ENCODE measurements around the gene DPH5. TPM values are rescaled to one million over a fixed set of nuclear protein-coding genes. Genes with fewer than 3 reads are reported as not detected.
A peak's percentile ranks its signal among the peaks of the same experiment; 100 is the strongest.
"Not testable (repeated sequence)": the region's sequence is repeated elsewhere in the genome, so short reads cannot be mapped to it uniquely, and the experiment has no call there.

The DPH5 gene, protein sequence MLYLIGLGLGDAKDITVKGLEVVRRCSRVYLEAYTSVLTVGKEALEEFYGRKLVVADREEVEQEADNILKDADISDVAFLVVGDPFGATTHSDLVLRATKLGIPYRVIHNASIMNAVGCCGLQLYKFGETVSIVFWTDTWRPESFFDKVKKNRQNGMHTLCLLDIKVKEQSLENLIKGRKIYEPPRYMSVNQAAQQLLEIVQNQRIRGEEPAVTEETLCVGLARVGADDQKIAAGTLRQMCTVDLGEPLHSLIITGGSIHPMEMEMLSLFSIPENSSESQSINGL
- total RNA-seq (2022) (20.6 and 25.8 TPM in 2 replicates), Bru-seq, nascent RNA (percentile 68 among the genes with signal in this experiment), BruChase-seq, experiment 1, labeled RNA remaining after a 6-hour chase (percentile 54 among the genes with signal in this experiment), BruChase-seq, experiment 2, labeled RNA remaining after a 2-hour chase (percentile 61 among the genes with signal in this experiment)
- long read RNA-seq, transcript DPH5-203 (8 exons, 1,316 nt): major isoform, 13 of 31 reads
- long read RNA-seq, partial matches to known transcripts: 2 of 31 reads
- long read RNA-seq, other reads (novel, unspliced or antisense): 10 of 31 reads

DNA sequence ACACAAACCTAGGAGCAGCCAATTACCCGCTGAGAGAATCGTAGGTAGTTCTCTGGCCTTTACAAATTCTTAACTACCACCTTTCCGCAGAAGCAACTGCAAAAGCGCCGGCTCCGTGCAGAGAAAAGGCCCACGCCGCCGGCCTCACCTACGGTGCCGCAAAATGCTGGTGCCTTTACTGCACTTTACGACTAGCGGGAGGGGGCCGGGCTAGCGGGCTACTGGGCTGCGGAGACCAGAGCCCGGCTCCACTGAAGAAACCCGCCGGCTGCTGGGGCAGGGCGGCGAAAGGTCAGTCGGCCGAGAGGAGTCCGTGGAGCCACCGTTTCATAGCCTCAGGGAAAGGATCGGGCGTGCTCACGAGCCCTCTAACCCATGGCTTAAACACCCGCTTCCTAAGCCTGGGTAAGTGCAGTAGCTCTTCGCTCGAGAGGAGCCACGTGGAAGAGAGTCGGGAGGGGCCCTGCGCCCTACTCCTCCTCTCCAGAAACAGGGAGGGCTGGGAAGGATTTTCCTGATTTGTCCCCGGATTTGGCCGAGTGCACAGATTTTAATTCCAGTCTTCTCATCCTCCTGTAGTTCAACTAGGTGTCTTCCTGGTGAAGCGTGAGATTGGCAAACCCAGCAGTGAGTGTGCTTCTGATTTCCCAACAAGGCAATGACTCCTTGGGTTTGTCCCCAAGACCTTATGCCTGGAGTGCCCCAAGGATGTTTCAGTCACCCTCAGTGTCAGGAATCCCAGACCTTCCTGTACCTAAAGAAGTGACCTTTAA lies at the start of gene DPH5:
TSS of gene DPH5 (minus strand) at position 128 of the 773 bp plus-strand sequence. CDS start 341 bp downstream, outside the sequence.
- Mint-ChIP-seq H3K36me3 (ENCODE audit: insufficient read depth, unreplicated experiment) (peaks cover 19% of the 10 kb centered on the region), H3K27ac (ENCODE audit: unreplicated experiment) (peak within 1 kb of the TSS; percentile 93), H3K27me3 (ENCODE audit: unreplicated experiment) (no peaks in the 10 kb centered on the region), H3K4me3 (ENCODE audit: low read depth, unreplicated experiment) (peak within 1 kb of the TSS; percentile 93), H3K9me3 (ENCODE audit: low read depth, unreplicated experiment) (no peaks in the 10 kb centered on the region), H3K4me1 (ENCODE audit: low read depth, unreplicated experiment) (peaks cover 17% of the 10 kb centered on the region)
- intact Hi-C loops (cut with micrococcal nuclease; ENCODE audit: unreplicated experiment): loop anchor here (10.0 kb wide), 2 partner anchors 101 to 259 kb away; no protein-coding TSS in a partner anchor
- CTCF ChIA-PET: no interaction called here
- TSS peak; percentile 58 for BruUV-seq (replicated peaks)
- TF ChIP-seq, protein P1, sequence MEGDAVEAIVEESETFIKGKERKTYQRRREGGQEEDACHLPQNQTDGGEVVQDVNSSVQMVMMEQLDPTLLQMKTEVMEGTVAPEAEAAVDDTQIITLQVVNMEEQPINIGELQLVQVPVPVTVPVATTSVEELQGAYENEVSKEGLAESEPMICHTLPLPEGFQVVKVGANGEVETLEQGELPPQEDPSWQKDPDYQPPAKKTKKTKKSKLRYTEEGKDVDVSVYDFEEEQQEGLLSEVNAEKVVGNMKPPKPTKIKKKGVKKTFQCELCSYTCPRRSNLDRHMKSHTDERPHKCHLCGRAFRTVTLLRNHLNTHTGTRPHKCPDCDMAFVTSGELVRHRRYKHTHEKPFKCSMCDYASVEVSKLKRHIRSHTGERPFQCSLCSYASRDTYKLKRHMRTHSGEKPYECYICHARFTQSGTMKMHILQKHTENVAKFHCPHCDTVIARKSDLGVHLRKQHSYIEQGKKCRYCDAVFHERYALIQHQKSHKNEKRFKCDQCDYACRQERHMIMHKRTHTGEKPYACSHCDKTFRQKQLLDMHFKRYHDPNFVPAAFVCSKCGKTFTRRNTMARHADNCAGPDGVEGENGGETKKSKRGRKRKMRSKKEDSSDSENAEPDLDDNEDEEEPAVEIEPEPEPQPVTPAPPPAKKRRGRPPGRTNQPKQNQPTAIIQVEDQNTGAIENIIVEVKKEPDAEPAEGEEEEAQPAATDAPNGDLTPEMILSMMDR (IDR thresholded peaks at IDR 0.05; ENCODE audit: unreplicated experiment): no peak
- peak; percentile 86 for DNase-seq

DNA sequence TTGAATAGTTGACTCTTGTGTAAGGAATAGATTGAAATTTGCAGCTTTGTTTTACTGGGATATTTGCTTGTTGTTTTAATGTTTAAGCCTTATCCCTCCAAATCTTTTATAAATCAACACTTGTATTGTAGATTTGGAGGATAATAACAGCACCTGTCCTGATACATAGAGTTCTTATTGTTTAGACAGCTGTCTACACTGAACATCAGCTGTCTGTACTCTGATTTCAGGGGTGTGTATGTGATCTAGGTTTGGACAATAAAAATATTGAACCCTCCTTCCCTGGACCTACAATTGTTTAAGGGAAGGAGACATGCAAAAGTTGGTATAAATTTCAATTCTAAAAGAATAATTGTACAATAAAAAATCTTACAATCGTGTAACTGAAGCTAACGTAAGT lies 48.3 kb upstream of the DPH5 start:
- H3K9me3 Mint-ChIP-seq (ENCODE audit: low read depth, unreplicated experiment): no peaks in the 10 kb centered on the region
- BruUV-seq (replicated peaks): no TSS peak
- CTCF ChIA-PET: no interaction called here
- H3K27me3 Mint-ChIP-seq (ENCODE audit: unreplicated experiment): no peaks in the 10 kb centered on the region
- no peaks in the 10 kb centered on the region for H3K36me3 Mint-ChIP-seq (ENCODE audit: insufficient read depth, unreplicated experiment)
- H3K27ac Mint-ChIP-seq (ENCODE audit: unreplicated experiment): no peak overlapping the region
- no peak for DNase-seq
- H3K4me3 Mint-ChIP-seq (ENCODE audit: low read depth, unreplicated experiment): no peak overlapping the region
- TF ChIP-seq, protein P1 (IDR thresholded peaks at IDR 0.05; ENCODE audit: unreplicated experiment): no peak
- H3K4me1 Mint-ChIP-seq (ENCODE audit: low read depth, unreplicated experiment): no peaks in the 10 kb centered on the region
- intact Hi-C loops (cut with micrococcal nuclease; ENCODE audit: unreplicated experiment): no loop called here

DNA sequence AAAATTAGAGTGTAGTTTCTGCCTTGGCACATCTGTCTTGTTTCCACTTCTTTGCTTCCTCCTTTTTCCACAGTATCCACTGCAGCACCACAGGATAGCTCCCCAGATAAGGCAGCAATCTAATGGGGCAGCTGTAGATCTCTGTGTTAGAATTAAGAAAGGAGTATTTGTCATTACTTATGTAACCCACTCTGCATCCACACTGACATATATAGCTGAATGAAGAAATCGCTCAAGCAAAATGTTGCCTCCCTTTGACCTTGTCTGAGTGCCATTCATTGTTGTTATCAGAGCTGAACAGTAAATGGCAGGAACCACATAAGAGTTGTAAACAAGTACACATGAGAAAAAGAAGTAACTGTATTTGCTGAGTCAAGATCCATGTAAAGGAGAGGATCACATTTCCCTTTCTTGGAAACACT lies 45.9 kb upstream of the DPH5 start:
- TF ChIP-seq, protein P1 (IDR thresholded peaks at IDR 0.05; ENCODE audit: unreplicated experiment): no peak
- Mint-ChIP-seq H3K36me3 (ENCODE audit: insufficient read depth, unreplicated experiment) (no peaks in the 10 kb centered on the region), H3K9me3 (ENCODE audit: low read depth, unreplicated experiment) (no peaks in the 10 kb centered on the region), H3K27me3 (ENCODE audit: unreplicated experiment) (no peaks in the 10 kb centered on the region), H3K4me3 (ENCODE audit: low read depth, unreplicated experiment) (no peak overlapping the region), H3K27ac (ENCODE audit: unreplicated experiment) (no peak overlapping the region), H3K4me1 (ENCODE audit: low read depth, unreplicated experiment) (no peaks in the 10 kb centered on the region)
- no peak for DNase-seq
- intact Hi-C loops (cut with micrococcal nuclease; ENCODE audit: unreplicated experiment): no loop called here
- BruUV-seq (replicated peaks): no TSS peak
- CTCF ChIA-PET: no interaction called here

DNA sequence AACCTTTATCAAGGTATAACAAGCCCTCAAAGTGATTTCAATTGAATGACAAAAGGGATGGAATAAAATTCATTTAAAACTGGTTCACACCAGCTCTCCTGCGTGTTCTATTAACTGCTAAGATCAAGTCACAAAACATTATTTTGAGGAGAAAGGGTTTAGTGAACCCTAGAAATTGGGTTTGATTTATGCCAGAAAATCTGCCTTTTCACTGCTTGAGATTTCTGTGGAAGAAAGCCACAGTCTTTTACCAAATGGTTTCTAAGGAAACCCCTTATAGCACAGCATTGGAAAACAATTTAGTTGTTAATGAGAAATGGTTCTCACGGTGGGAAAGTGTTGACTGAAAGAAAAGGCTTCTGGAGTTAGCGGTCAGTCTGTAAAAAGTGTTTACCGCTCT lies 43.6 kb upstream of the DPH5 start:
- Mint-ChIP-seq H3K27me3 (ENCODE audit: unreplicated experiment) (no peaks in the 10 kb centered on the region), H3K9me3 (ENCODE audit: low read depth, unreplicated experiment) (peaks cover 2% of the 10 kb centered on the region), H3K4me3 (ENCODE audit: low read depth, unreplicated experiment) (no peak overlapping the region), H3K27ac (ENCODE audit: unreplicated experiment) (no peak overlapping the region), H3K4me1 (ENCODE audit: low read depth, unreplicated experiment) (no peaks in the 10 kb centered on the region), H3K36me3 (ENCODE audit: insufficient read depth, unreplicated experiment) (no peaks in the 10 kb centered on the region)
- DNase-seq: no peak
- intact Hi-C loops (cut with micrococcal nuclease; ENCODE audit: unreplicated experiment): no loop called here
- CTCF ChIA-PET: no interaction called here
- TF ChIP-seq, protein P1 (IDR thresholded peaks at IDR 0.05; ENCODE audit: unreplicated experiment): no peak
- BruUV-seq (replicated peaks): no TSS peak

DNA sequence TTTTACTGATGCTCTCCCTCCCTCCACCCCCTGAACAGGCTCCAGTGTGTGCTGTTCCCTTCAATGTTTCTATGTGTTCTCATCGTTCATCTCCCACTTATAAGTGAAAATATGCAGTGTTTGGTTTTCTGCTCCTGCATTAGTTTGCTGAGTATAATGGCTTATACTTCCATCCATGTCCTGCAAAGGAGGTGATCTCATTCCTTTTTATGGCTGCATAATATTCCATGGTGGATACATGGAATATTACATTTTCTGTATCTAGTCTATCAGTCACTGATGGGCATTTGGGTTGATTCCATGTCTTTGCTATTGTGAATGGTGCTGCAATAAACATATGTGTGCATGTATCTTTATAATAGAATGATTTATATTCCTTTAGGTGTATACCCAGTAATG lies 41.4 kb upstream of the DPH5 start:
- CTCF ChIA-PET; H3K4me3 Mint-ChIP-seq (ENCODE audit: low read depth, unreplicated experiment); H3K36me3 Mint-ChIP-seq (ENCODE audit: insufficient read depth, unreplicated experiment); intact Hi-C loops (cut with micrococcal nuclease; ENCODE audit: unreplicated experiment); DNase-seq; BruUV-seq (replicated peaks); H3K27ac Mint-ChIP-seq (ENCODE audit: unreplicated experiment); H3K4me1 Mint-ChIP-seq (ENCODE audit: low read depth, unreplicated experiment); H3K9me3 Mint-ChIP-seq (ENCODE audit: low read depth, unreplicated experiment); H3K27me3 Mint-ChIP-seq (ENCODE audit: unreplicated experiment): not testable (repeated sequence)
